HEK293 (cell line): ENCODE measurements around the gene NUDT22.

ENCODE experiments used
- CTCF ChIP-seq: fragments of 450-650 bp; formaldehyde crosslinking; IDR thresholded peaks from 2 replicates; pipeline ENCODE4 v1.5.1; 2016; ENCODE audit warnings: missing biosample characterization, missing genetic modification characterization
- EGR2 ChIP-seq: fragments of 450-650 bp; formaldehyde crosslinking; IDR thresholded peaks from 2 replicates; pipeline ENCODE4 v1.5.1; 2016; ENCODE audit warnings: low read depth, missing biosample characterization, missing genetic modification characterization
- GLIS2 ChIP-seq: fragments of 450-650 bp; formaldehyde crosslinking; IDR thresholded peaks from 2 replicates; pipeline ENCODE4 v1.5.1; 2016; ENCODE audit warnings: missing biosample characterization, missing genetic modification characterization
- KLF1 ChIP-seq: fragments of 450-650 bp; formaldehyde crosslinking; IDR thresholded peaks from 2 replicates; pipeline ENCODE4 v1.5.1; 2016; ENCODE audit warnings: missing biosample characterization, missing genetic modification characterization
- KLF8 ChIP-seq: fragments of 450-650 bp; formaldehyde crosslinking; IDR thresholded peaks from 2 replicates; pipeline ENCODE4 v1.5.1; 2016; ENCODE audit warnings: missing biosample characterization, missing genetic modification characterization
- KLF9 ChIP-seq: fragments of 450-650 bp; formaldehyde crosslinking; IDR thresholded peaks from 2 replicates; pipeline ENCODE4 v1.5.1; 2016; ENCODE audit warnings: missing biosample characterization, missing genetic modification characterization, low read depth
- PATZ1 ChIP-seq: fragments of 450-650 bp; formaldehyde crosslinking; IDR thresholded peaks from 2 replicates; pipeline ENCODE4 v1.5.1; 2016; ENCODE audit warnings: missing biosample characterization, missing genetic modification characterization
- PRDM2 ChIP-seq: fragments of 450-650 bp; formaldehyde crosslinking; IDR thresholded peaks from 2 replicates; pipeline ENCODE4 v1.5.1; 2016; ENCODE audit warnings: missing biosample characterization, missing genetic modification characterization, borderline replicate concordance
- REPIN1 ChIP-seq: fragments of 450-650 bp; formaldehyde crosslinking; IDR thresholded peaks from 2 replicates; pipeline ENCODE4 v1.5.1; 2017; ENCODE audit warnings: missing biosample characterization, missing genetic modification characterization, low read depth
- REST ChIP-seq: fragments of 450-650 bp; formaldehyde crosslinking; IDR thresholded peaks from 2 replicates; pipeline ENCODE4 v1.5.1; 2016; ENCODE audit warnings: missing biosample characterization, missing genetic modification characterization
- YY2 ChIP-seq: fragments of 450-650 bp; formaldehyde crosslinking; IDR thresholded peaks from 2 replicates; pipeline ENCODE4 v1.5.1; 2016; ENCODE audit warnings: missing biosample characterization, missing genetic modification characterization
- ZBTB10 ChIP-seq: fragments of 450-650 bp; formaldehyde crosslinking; IDR thresholded peaks from 2 replicates; pipeline ENCODE4 v1.5.1; 2016; ENCODE audit warnings: missing biosample characterization, missing genetic modification characterization
- ZBTB20 ChIP-seq: fragments of 450-650 bp; formaldehyde crosslinking; IDR thresholded peaks from 2 replicates; pipeline ENCODE4 v1.5.1; 2016; ENCODE audit warnings: missing biosample characterization, missing genetic modification characterization
- ZBTB21 ChIP-seq: fragments of 450-650 bp; formaldehyde crosslinking; IDR thresholded peaks from 2 replicates; pipeline ENCODE4 v1.5.1; 2017; ENCODE audit warnings: missing biosample characterization, missing genetic modification characterization
- ZNF138 ChIP-seq: fragments of 450-650 bp; formaldehyde crosslinking; IDR thresholded peaks from 2 replicates; pipeline ENCODE4 v1.5.1; 2016; ENCODE audit warnings: missing biosample characterization, missing genetic modification characterization, borderline replicate concordance
- ZNF335 ChIP-seq: fragments of 450-650 bp; formaldehyde crosslinking; conservative IDR thresholded peaks from 2 replicates; pipeline ENCODE4 v1.5.1; 2016; ENCODE audit warnings: missing biosample characterization, missing genetic modification characterization
- ZNF48 ChIP-seq: fragments of 450-650 bp; formaldehyde crosslinking; IDR thresholded peaks from 2 replicates; pipeline ENCODE4 v1.5.1; 2016; ENCODE audit warnings: missing biosample characterization, missing genetic modification characterization
- ZNF596 ChIP-seq: fragments of 450-650 bp; IDR thresholded peaks from 2 replicates; pipeline ENCODE4 v1.5.0; 2018; ENCODE audit warnings: missing biosample characterization, mild to moderate bottlenecking, missing genetic modification characterization, moderate library complexity
- ZNF610 ChIP-seq: fragments of 450-650 bp; formaldehyde crosslinking; IDR thresholded peaks from 2 replicates; pipeline ENCODE4 v1.5.1; 2016; ENCODE audit warnings: missing biosample characterization, missing genetic modification characterization, borderline replicate concordance
- ZNF626 ChIP-seq: fragments of 450-650 bp; sonication (Bioruptor Pico); formaldehyde crosslinking; IDR thresholded peaks from 2 replicates; pipeline ENCODE4 v1.5.1; 2018; ENCODE audit warnings: missing biosample characterization, missing genetic modification characterization, inconsistent platforms
- ZNF629 ChIP-seq: fragments of 450-650 bp; formaldehyde crosslinking; IDR thresholded peaks from 2 replicates; pipeline ENCODE4 v1.5.1; 2017; ENCODE audit warnings: missing biosample characterization, missing genetic modification characterization
- ZNF76 ChIP-seq: fragments of 450-650 bp; formaldehyde crosslinking; IDR thresholded peaks from 2 replicates; pipeline ENCODE4; 2016; ENCODE audit warnings: low read depth, missing biosample characterization, missing genetic modification characterization, borderline replicate concordance
- ZNF792 ChIP-seq: fragments of 450-650 bp; formaldehyde crosslinking; IDR thresholded peaks from 2 replicates; pipeline ENCODE4 v1.5.1; 2016; ENCODE audit warnings: missing biosample characterization, missing genetic modification characterization

The NUDT22 gene

GRCh38 chr11:64252003-64252872, 26.2 kb downstream of the NUDT22 start (continued):
- TF ChIP-seq PATZ1 (tag by site-specific recombination) (peak; percentile 67), GLIS2 (tag by site-specific recombination) (peak; percentile 93), KLF1 (tag by site-specific recombination) (peak; percentile 47), EGR2 (tag by site-specific recombination) (no peak), ZNF76 (tag by site-specific recombination) (peak; percentile 48; the same call in 1 of the 2 replicates), ZNF626 (tag by site-specific recombination) (no peak), KLF8 (tag by site-specific recombination) (peak; percentile 47; the same call in 1 of the 2 replicates), ZNF596 (tag by site-specific recombination) (no peak), YY2 (no peak), PRDM2 (tag by site-specific recombination) (no peak), KLF9 (tag by site-specific recombination) (peak; percentile 77), ZNF792 (tag by site-specific recombination) (no peak), REPIN1 (no peak), CTCF (tag by site-specific recombination) (peak; percentile 91), ZBTB10 (tag by site-specific recombination) (peak; percentile 95), ZNF610 (tag by site-specific recombination) (no peak), ZBTB21 (no peak; the same call in 1 of the 2 replicates), ZBTB20 (tag by site-specific recombination) (peak; percentile 20; the same call in 1 of the 2 replicates), REST (tag by site-specific recombination) (no peak), ZNF335 (tag by site-specific recombination) (peak; percentile 56; the same call in 1 of the 2 replicates), ZNF629 (tag by site-specific recombination) (no peak), ZNF138 (no peak), ZNF48 (no peak)
